B cell (primary cell): ENCODE data around the gene FRMD3. TPM values are rescaled to one million over a fixed set of nuclear protein-coding genes. Genes with fewer than 3 reads are reported as not detected.

Experiments used
- ATAC-seq: fragments of 200-7000 bp; cut with Tn5 transposase; one replicate; pipeline ENCODE4 v1.10.0; 2021; ENCODE audit warnings: low read depth, mild to moderate bottlenecking, moderate number of reproducible peaks, moderate library complexity
- CTCF ChIA-PET: fragments of 350-600 bp; sonication (Branson Sonifier 250); formaldehyde crosslinking; loops from one replicate; lab custom pipeline; 2021; ENCODE audit warnings: antibody characterized with exemption, inconsistent platforms; lab: Charles Lee
- POLR2A ChIA-PET: fragments of 350-600 bp; sonication (Branson Sonifier 250); formaldehyde crosslinking; loops from one replicate; lab custom pipeline; 2021; ENCODE audit warnings: antibody characterized with exemption; lab: Charles Lee
- DNase-seq: peaks from one replicate; pipeline ENCODE4 v3.0.0; 2013
- H2AFZ ChIP-seq: 2 replicates; pipeline ENCODE4 v1.6.1; 2012; ENCODE audit warnings: mild to moderate bottlenecking, low read depth, low read length; ENCODE audit not compliant: insufficient read depth, poor library complexity, severe bottlenecking
- H3K27ac ChIP-seq, 2 donors: 1 replicate in 1 of 2; 2 replicates in 1 of 2; pipeline ENCODE4 v1.5.1; 2012 to 2013; ENCODE audit warnings: low read length in 2 of 2, mild to moderate bottlenecking in 2 of 2, moderate library complexity in 1 of 2
- H3K27me3 ChIP-seq, 4 experiments: fragments of 200-600 bp in 1 of 4; sonication (generic) in 1 of 4; replicated peaks in 1 of 4; 1 replicate in 2 of 4; 2 replicates in 2 of 4; pipeline versions ENCODE4 v1.6.1 to v1.7.0; 2013 to 2016; ENCODE audit warnings: low read length in 3 of 4, mild to moderate bottlenecking in 2 of 4, mixed read lengths in 1 of 4, moderate library complexity in 1 of 4; ENCODE audit not compliant: insufficient read depth in 4 of 4, control insufficient read depth in 3 of 4; ENCODE audit errors: control extremely low read depth in 1 of 4
- H3K36me3 ChIP-seq, 2 experiments: replicated peaks in 1 of 2; 1 replicate in 1 of 2; 2 replicates in 1 of 2; pipeline versions ENCODE4 v1.6.1 to v1.7.1; 2013; ENCODE audit warnings: low read length in 1 of 2; ENCODE audit not compliant: insufficient read depth in 2 of 2, control insufficient read depth in 1 of 2; ENCODE audit errors: control extremely low read depth in 1 of 2, extremely low read depth in 1 of 2
- H3K4me1 ChIP-seq, 2 donors: fragments of 200-600 bp in 1 of 2; sonication (generic) in 1 of 2; 1 replicate in 1 of 2; 2 replicates in 1 of 2; pipeline versions ENCODE4 v1.5.1 to v1.6.1; 2013 to 2017; ENCODE audit warnings: low read length in 2 of 2; ENCODE audit not compliant: control insufficient read depth in 2 of 2, insufficient read depth in 2 of 2
- H3K4me2 ChIP-seq: replicated peaks from 2 replicates; pipeline ENCODE3; 2012; ENCODE audit warnings: mild to moderate bottlenecking, low read depth, low read length; ENCODE audit not compliant: poor library complexity, severe bottlenecking
- H3K4me3 ChIP-seq, 5 experiments: fragments of 200-600 bp in 1 of 5; sonication (generic) in 1 of 5; 1 replicate in 3 of 5; 2 replicates in 2 of 5; pipeline versions ENCODE4 v1.5.1 to v1.7.0; 2011 to 2016; ENCODE audit warnings: low read length in 4 of 5, mild to moderate bottlenecking in 4 of 5, low read depth in 2 of 5, control low read depth in 1 of 5, moderate library complexity in 1 of 5; ENCODE audit not compliant: insufficient read depth in 1 of 5; ENCODE audit errors: control extremely low read depth in 1 of 5, extremely low read depth in 1 of 5
- H3K79me2 ChIP-seq: fragments of 200-600 bp; sonication (generic); one replicate; pipeline ENCODE4 v1.6.0; 2016; ENCODE audit warnings: low read length; ENCODE audit not compliant: control insufficient read depth, insufficient read depth
- H3K9ac ChIP-seq: fragments of 200-600 bp; sonication (generic); 2 replicates; pipeline ENCODE4 v1.6.1; 2017; ENCODE audit warnings: mild to moderate bottlenecking, low read length, moderate library complexity
- H3K9me3 ChIP-seq, 3 donors: one replicate each; pipeline versions ENCODE4 v1.6.1 to v1.7.1; 2013; ENCODE audit warnings: low read length in 2 of 3; ENCODE audit not compliant: control insufficient read depth in 2 of 3, insufficient read depth in 1 of 3; ENCODE audit errors: control extremely low read depth in 1 of 3
- H4K20me1 ChIP-seq: 2 replicates; pipeline ENCODE4 v1.6.0; 2012; ENCODE audit warnings: mild to moderate bottlenecking, low read length; ENCODE audit not compliant: insufficient read depth, control insufficient read depth, poor library complexity, severe bottlenecking
- H3K27ac Mint-ChIP-seq: one replicate; pipeline ENCODE4 v1.8.0; 2021; ENCODE audit warnings: mixed read lengths
- H3K27me3 Mint-ChIP-seq: one replicate; pipeline ENCODE4 v1.8.0; 2021; ENCODE audit warnings: mixed read lengths
- H3K4me1 Mint-ChIP-seq: one replicate; pipeline ENCODE4 v1.8.0; 2021; ENCODE audit warnings: mixed read lengths
- H3K4me3 Mint-ChIP-seq: one replicate; pipeline ENCODE4 v1.8.0; 2021; ENCODE audit warnings: mixed read lengths
- H3K9me3 Mint-ChIP-seq: one replicate; pipeline ENCODE4 v1.8.0; 2022; ENCODE audit warnings: mixed read lengths; ENCODE audit not compliant: insufficient read depth
- CTCF ChIP-seq: fragments of 200-600 bp; IDR thresholded peaks from one replicate; pipeline ENCODE4 v1.8.0; 2022; ENCODE audit warnings: antibody characterized with exemption, mild to moderate bottlenecking
- EZH2 ChIP-seq: IDR thresholded peaks from 2 replicates; pipeline ENCODE4 v1.6.1; 2012; ENCODE audit warnings: borderline replicate concordance, low read depth, mild to moderate bottlenecking, moderate library complexity, low read length; ENCODE audit not compliant: insufficient read depth, poor library complexity, severe bottlenecking
- WGBS: methylation state at CpG from one replicate; pipeline ENCODE4 v1.1.5; 2013; ENCODE audit warnings: missing lambda C conversion rate; ENCODE audit not compliant: insufficient coverage; 5-methylcytosine and 5-hydroxymethylcytosine counted together
- intact Hi-C: fragments of 100-400 bp; cut with micrococcal nuclease; formaldehyde crosslinking; loops from one replicate; pipeline ENCODE4 v1.10.0; 2022
- polyA plus RNA-seq: library from polyadenylated mRNA; depleted of rRNA; stranded (reverse); fragments of >200 nt; gene quantifications from 2 replicates; pipeline ENCODE4 v1.2.3, GENCODE V29; 2012
- total RNA-seq, 2 donors: library from RNA; stranded (reverse); fragments of 120-200 nt in 1 of 2; gene quantifications; 1 replicate in 1 of 2; 2 replicates in 1 of 2; pipeline versions ENCODE4 v1.2.3 to v1.2.4, GENCODE V29; 2013 to 2022

Gene FRMD3
- total and polyA plus RNA-seq, 2 donors (not counting 1 experiment from before 2014, with no cell fraction given) = 0.37 to 0.49 TPM

GRCh38 chr9:83570359-83570758 is 32.2 kb upstream of the FRMD3 start:
- Histone ChIP-seq H3K9ac (no peak overlapping the region), H3K4me1 (peaks cover 0 to 4% of the 10 kb centered on the region in 2 donors), H2AFZ (no peak overlapping the region), H3K4me2 (no peak overlapping the region), H3K27ac (no peak overlapping the region), H3K79me2 (no peaks in the 10 kb centered on the region), H3K9me3 (peaks cover 0 to 8% (median 0%) of the 10 kb centered on the region in 3 donors), H3K27me3 (no peaks in the 10 kb centered on the region), H3K36me3 (no peaks in the 10 kb centered on the region), H4K20me1 (no peaks in the 10 kb centered on the region), H3K4me3 (no peak overlapping the region)
- Mint-ChIP-seq H3K4me1 (no peaks in the 10 kb centered on the region), H3K9me3 (no peaks in the 10 kb centered on the region), H3K27ac (no peak overlapping the region), H3K4me3 (no peak overlapping the region), H3K27me3 (no peaks in the 10 kb centered on the region)
- POLR2A ChIA-PET = no interaction called here
- CTCF ChIA-PET = no interaction called here
- intact Hi-C loops = no loop called here
- ATAC-seq (no peak), DNase-seq (no peak)
- 92% methylated on average over 1 of the region's 1 CpG for WGBS
- TF ChIP-seq EZH2 (no peak), CTCF (no peak)

GRCh38 chr9:83569326-83569725 is 31.1 kb upstream of the FRMD3 start:
- Mint-ChIP-seq H3K9me3 (no peaks in the 10 kb centered on the region), H3K4me1 (no peaks in the 10 kb centered on the region), H3K4me3 (no peak overlapping the region), H3K27me3 (no peaks in the 10 kb centered on the region), H3K27ac (no peak overlapping the region)
- no peak overlapping the region for H3K27ac ChIP-seq
- 6% methylated on average over 2 of the region's 2 CpGs for WGBS
- ATAC-seq = no peak
- H3K79me2 ChIP-seq = no peaks in the 10 kb centered on the region
- H3K9ac ChIP-seq = no peak overlapping the region
- DNase-seq = no peak
- no peaks in the 10 kb centered on the region for H4K20me1 ChIP-seq
- TF ChIP-seq CTCF = no peak
- no peak for TF ChIP-seq EZH2
- H3K4me2 ChIP-seq = no peak overlapping the region
- ChIA-PET CTCF (no interaction called here), POLR2A (no interaction called here)
- no peaks in the 10 kb centered on the region for H3K27me3 ChIP-seq
- no peaks in the 10 kb centered on the region for H3K36me3 ChIP-seq
- intact Hi-C loops = no loop called here
- H3K4me1 ChIP-seq = peaks cover 0 to 4% of the 10 kb centered on the region in 2 donors
- H3K9me3 ChIP-seq = peaks cover 0 to 8% (median 0%) of the 10 kb centered on the region in 3 donors
- no peak overlapping the region for H3K4me3 ChIP-seq
- H2AFZ ChIP-seq = no peak overlapping the region
